GM12892 (cell line): ENCODE results near the gene CCDC201.

Source experiments
- DNase-seq: peaks from one replicate; pipeline ENCODE4 v3.0.0; 2011; ENCODE audit not compliant: insufficient read length
- FAIRE-seq: peaks from 2 replicates; lab custom pipeline; 2011; peaks lifted over from hg19 to GRCh38; lab: Jason Lieb, UNC
- POLR2A ChIP-seq: IDR thresholded peaks from 2 replicates; pipeline ENCODE4 v1.6.1; 2011; ENCODE audit warnings: low read depth, low read length, control low read depth
- POLR2AphosphoS5 ChIP-seq: IDR thresholded peaks from 2 replicates; pipeline ENCODE4 v1.6.1; 2011; ENCODE audit warnings: low read depth, low read length, control low read depth
- TAF1 ChIP-seq: IDR thresholded peaks from 2 replicates; pipeline ENCODE4 v1.6.1; 2011; ENCODE audit warnings: low read depth, mild to moderate bottlenecking, control low read depth, low read length, borderline replicate concordance

The CCDC201 gene

DNA sequence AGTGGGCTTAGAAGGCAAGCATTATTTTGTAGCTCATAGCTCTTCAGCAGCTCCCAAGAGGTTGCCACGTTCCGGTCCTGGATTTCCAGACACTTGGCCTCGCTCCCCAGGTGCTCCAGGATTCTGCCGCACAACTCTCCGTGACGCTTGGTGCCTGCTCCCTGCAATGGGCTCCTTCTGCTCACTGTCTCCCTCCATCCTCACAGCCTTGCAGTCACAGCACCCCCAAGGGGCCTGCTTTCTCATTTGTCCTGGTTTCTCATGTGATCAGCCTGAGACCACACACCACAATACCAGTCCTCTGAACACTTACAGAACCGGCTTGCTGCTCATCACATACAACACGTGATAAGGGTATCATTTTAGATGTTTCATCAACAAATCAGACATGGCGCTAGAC lies 38.4 kb upstream of the CCDC201 start:
- TF ChIP-seq POLR2A: no peak
- no peak for TF ChIP-seq TAF1
- no peak for TF ChIP-seq POLR2AphosphoS5
- FAIRE-seq (no peak), DNase-seq (no peak)

DNA sequence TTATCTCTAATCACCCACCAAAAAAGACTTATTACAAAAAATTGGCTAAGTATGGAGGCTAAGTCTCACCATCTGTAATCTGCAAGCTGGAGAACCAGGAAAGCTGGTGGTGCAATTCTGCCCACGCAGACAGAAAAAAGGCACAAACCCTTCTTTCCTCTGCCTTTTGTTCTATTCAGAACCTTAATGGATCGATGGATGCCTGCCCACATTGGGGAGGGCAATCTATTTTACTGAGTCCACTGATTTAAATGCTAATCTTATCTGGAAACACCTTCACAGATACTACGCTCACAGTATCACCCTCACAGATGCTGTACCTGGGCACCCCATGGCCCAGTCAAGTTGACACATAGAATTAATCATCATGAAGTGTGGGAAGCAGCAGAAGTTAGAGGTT lies 38.0 kb upstream of the CCDC201 start:
- no peak for FAIRE-seq

DNA sequence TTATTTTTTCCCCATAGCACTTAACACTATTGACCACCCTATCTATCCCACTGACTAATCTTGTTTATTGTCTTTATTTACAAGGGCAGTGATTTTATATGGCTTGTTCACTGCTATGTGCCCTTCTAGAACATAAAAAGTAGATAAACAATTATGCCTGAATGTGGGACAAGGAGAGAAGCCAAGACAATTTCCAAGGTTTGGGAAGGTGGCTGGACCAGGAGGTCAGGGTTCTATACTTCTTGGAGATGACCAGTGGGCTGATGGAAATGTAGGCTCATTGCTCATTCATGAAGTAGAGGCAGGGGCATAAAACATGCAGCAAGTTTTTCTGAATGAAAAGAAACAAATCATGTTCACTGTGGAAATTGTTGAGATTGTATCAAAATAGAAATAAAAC lies 36.7 kb upstream of the CCDC201 start:
- TF ChIP-seq POLR2A (no peak), TAF1 (no peak), POLR2AphosphoS5 (no peak)
- DNase-seq (no peak), FAIRE-seq (no peak)

More for the DNA sequence above, 38.0 kb upstream of the CCDC201 start:
- no peak for TF ChIP-seq POLR2A
- TF ChIP-seq TAF1: no peak
- no peak for DNase-seq

DNA sequence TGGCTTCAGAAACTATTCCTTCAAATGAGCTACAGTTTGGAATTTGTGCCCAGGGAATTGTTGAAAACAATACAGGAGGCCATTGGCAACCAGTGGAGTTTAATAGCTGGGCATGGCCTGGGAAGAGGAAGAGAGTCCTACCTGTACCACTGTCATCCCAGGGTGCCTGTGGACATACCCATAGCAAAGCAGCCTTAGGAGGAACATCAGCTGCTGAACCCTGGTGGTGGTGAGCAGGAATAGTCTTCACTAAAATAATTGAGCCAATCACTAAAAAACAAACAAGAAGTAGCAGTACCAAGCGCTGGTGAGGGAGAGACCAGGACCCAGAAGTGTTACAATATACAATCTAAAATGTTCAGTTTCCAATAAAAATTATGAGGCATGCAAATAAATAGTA lies 29.9 kb upstream of the CCDC201 start:
- DNase-seq (no peak), FAIRE-seq (no peak)
- TF ChIP-seq TAF1: no peak
- TF ChIP-seq POLR2A: no peak
- no peak for TF ChIP-seq POLR2AphosphoS5

DNA sequence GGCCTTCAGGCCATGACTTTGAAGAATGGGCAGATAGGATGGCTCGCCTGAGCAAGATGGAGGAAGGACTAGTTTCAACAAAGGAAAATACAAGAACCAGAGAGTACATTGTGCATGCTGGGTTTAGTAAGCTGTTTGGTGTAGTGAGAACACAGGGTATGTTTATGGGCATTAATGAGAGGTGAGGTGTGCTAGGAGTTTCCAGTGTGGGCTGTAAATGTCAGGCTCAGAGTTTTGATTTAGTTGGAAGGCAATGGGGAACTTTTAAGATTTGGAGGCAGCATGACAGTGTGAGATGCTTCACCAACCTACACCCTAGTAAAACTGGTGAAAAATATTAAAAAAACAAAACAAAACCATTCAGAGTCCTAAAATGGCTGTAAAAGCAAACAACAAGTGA lies 28.7 kb upstream of the CCDC201 start:
- FAIRE-seq (no peak), DNase-seq (no peak)
- TF ChIP-seq POLR2A: no peak

DNA sequence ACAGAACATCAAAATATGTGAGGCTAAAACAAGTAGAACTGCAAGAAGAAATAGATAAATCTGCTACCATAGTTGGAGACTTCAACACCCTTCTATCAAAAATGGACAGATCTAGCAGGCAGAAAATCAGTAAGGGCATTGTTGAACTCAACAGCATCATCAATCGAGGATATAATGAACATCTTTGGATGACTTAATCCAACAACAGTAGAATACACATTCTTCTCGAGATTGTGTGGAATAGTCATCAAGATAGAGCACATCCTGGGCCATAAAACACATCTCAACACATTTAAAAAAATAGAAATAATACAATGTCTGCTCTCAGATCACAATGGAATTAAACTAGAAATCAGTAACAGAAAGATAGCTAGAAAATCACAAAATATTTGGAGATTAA lies 25.3 kb upstream of the CCDC201 start:
- TF ChIP-seq POLR2A (no peak), TAF1 (no peak), POLR2AphosphoS5 (no peak)
- DNase-seq (no peak), FAIRE-seq (no peak)

DNA sequence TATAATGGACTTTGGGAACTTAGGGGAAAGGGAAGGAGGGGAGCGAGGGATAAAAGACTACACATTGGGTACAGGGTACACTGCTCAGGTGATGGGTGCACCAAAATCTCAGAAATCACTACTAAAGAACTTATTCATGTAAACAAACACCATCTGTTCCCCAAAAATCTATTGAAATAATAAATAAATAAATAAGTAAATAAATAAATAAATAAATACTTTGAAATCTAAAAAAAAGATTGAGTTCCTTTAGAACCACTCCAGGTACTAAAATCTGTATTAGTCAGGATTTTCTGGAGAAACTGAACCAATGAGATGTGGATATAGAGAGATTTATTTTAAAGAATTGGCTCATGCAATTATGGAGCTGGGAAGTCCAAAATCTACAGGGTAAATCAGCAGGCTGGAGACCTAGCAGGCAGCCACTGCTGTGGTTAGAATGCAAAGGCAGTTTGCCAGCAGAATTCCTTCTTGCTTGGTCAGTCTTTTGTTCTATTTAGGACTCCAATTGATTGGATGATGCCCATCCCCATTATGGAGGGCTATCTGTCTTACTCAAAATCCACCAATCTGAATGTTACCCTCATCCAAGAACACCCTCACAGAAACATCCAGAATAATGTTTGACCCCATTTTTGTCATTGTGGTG lies 24.3 kb upstream of the CCDC201 start:
- DNase-seq (no peak), FAIRE-seq (no peak)
- no peak for TF ChIP-seq POLR2AphosphoS5
- TF ChIP-seq TAF1: no peak
- TF ChIP-seq POLR2A: no peak

DNA sequence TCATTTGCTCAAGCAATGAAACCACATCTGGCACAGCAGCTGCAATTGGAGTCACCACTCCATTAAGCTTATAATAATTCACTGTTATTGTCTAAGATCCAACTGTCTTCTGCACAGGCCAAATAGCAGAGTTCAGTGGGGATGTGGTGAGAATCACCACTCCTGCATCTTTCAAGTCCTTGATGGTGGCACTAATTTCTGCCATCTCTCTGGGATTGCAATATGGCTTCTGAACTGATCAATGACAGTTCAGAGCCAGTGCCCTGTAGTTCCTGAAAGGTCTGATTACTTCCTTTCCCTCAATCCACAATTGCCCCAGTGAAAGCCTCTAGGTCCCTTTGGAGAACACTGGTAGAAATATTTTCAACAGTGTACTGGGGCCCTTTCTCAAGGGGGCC lies 21.8 kb upstream of the CCDC201 start:
- DNase-seq (no peak), FAIRE-seq (no peak)
- TF ChIP-seq POLR2AphosphoS5 (no peak), POLR2A (no peak), TAF1 (no peak)

DNA sequence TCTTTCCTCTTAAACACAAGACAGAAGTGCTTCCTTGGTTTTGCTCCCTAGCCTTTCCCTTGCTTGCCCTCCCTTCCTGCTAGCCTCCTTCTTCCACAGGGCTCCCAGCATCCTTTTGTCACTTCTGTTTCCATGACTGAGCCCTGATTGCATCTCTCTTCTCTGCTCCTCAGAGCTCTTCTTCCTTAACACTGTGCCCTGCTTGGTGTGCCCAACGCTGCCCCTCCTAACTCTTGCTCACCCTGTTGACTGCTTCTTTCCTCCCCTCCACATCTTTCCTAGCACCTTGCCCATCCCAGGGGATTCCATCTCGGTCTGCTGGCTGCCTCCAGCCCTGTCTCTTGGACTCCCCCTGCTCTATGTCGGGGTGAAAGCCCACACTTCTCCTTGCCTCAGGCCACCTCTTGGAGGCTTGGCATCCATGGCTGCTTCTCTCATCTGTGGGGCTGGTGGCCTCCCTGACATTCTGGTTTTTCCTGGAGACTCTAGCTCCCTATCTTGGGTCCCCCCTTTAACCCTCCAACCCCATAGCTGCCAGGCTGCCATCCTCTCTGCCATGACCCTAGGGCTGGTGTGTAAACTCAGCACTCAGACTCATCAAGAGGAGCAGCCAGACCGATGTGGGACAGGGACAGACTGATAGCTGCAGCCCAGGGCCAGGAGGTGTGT lies 21.2 kb upstream of the CCDC201 start:
- no peak for FAIRE-seq
- TF ChIP-seq POLR2AphosphoS5 (no peak), POLR2A (no peak), TAF1 (no peak)
- no peak for DNase-seq

DNA sequence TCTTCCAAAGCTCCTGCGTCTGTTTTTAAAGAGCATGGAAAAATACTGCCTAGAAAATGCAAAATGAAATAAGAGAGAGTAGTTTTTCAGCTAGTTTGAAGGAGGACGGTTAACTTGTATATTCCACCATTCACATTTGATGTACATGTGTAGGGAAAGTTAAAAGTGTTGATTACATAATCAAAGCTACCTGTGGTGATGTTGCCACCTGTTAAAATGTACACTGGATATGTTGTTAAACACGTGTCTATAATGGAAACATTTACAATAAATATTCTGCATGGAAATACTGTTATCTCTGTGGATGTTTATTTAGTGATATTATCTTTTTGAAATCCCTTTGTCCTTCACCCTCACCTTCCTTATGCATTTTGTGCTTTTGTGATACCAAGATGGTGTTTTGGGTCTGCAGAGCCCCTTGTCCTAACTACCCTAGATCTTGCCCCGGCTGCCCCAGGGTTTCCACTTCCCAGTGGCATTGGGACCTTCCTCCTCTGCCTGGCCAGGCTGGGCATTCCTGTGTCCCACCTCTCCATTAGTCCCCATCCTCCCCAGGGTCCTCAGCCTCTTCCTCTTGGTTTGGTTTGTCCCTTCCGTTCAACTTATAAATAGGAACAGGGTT lies 20.6 kb upstream of the CCDC201 start:
- no peak for FAIRE-seq
- no peak for DNase-seq
- TF ChIP-seq POLR2A: no peak
- no peak for TF ChIP-seq TAF1
- no peak for TF ChIP-seq POLR2AphosphoS5

DNA sequence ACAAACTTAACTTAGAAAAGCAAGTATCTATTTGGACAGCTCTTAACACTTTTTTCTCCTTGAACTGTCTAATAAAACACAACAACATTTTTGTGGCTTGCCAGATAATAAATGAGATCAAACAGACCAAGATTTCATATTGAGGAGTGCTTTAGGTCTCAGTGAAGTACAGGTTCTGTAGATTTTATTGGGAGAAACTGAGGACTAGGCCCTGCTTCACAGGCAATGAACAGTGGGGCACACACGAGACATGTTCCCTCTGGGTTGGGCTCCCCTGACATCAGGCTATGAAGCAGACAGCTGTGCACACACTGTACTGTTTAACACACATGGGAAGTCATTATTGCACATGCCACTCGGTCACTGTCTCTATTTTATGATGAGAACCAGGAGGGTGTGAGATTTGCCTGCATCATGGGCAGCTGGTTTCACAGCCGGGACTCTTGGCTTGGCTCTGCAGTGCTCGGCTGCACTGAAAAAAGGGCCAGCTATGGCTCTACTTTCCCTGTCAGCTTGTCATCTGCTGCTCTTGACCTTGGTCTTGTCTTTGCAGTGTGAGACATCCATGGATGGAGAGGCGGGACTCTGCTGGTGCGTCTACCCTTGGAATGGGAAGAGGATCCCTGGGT lies 19.6 kb upstream of the CCDC201 start:
- no peak for DNase-seq
- no peak for FAIRE-seq
- TF ChIP-seq POLR2AphosphoS5: no peak
- TF ChIP-seq TAF1: no peak
- TF ChIP-seq POLR2A: no peak
